Liver (tissue), 9 donors: ENCODE data around the gene RNPS1. TPM values are rescaled to one million over a fixed set of nuclear protein-coding genes. Genes with fewer than 3 reads are reported as not detected.

Experiments used
- DNase-seq: peaks from one replicate; pipeline ENCODE4 v3.0.0-alpha.2; 2017; ENCODE audit warnings: low spot score
- H3K27ac ChIP-seq, 2 donors: one replicate each; pipeline ENCODE4 v1.7.0; 2013; ENCODE audit warnings: inconsistent platforms in 2 of 2, low read length in 2 of 2, control low read depth in 1 of 2, low read depth in 1 of 2, mild to moderate bottlenecking in 1 of 2
- H3K27me3 ChIP-seq, 4 donors: one replicate each; pipeline versions ENCODE4 v1.6.1 to v1.7.0; 2013; ENCODE audit warnings: low read length in 3 of 4, inconsistent platforms in 1 of 4, mild to moderate bottlenecking in 1 of 4, moderate library complexity in 1 of 4; ENCODE audit not compliant: control insufficient read depth in 4 of 4, insufficient read depth in 4 of 4
- H3K36me3 ChIP-seq, 4 donors: one replicate each; pipeline versions ENCODE4 v1.6.1 to v1.7.0; 2013; ENCODE audit warnings: low read length in 3 of 4, mild to moderate bottlenecking in 3 of 4, low read depth in 1 of 4, moderate library complexity in 1 of 4; ENCODE audit not compliant: control insufficient read depth in 4 of 4, insufficient read depth in 3 of 4
- H3K4me1 ChIP-seq, 4 donors: one replicate each; pipeline versions ENCODE4 v1.6.1 to v1.7.0; 2013; ENCODE audit warnings: low read length in 3 of 4, mild to moderate bottlenecking in 3 of 4, moderate library complexity in 1 of 4; ENCODE audit not compliant: control insufficient read depth in 4 of 4, insufficient read depth in 4 of 4
- H3K4me3 ChIP-seq, 3 donors: one replicate each; pipeline versions ENCODE4 v1.6.1 to v1.7.0; 2013; ENCODE audit warnings: low read length in 3 of 3, control low read depth in 1 of 3, low read depth in 1 of 3, mild to moderate bottlenecking in 1 of 3
- H3K9ac ChIP-seq, 2 donors: one replicate each; pipeline ENCODE4 v1.7.0; 2013; ENCODE audit warnings: low read length in 2 of 2, mild to moderate bottlenecking in 2 of 2, moderate library complexity in 2 of 2, control low read depth in 1 of 2, low read depth in 1 of 2
- H3K9me3 ChIP-seq, 4 donors: one replicate each; pipeline versions ENCODE4 v1.6.1 to v1.7.0; 2013; ENCODE audit warnings: low read length in 3 of 4; ENCODE audit not compliant: control insufficient read depth in 4 of 4
- EGR1 ChIP-seq, 2 donors: IDR thresholded peaks; 2 replicates each; pipeline ENCODE4 v1.6.1; 2016 to 2018; ENCODE audit warnings: antibody characterized with exemption in 2 of 2, low read depth in 2 of 2
- FOXA1 ChIP-seq: IDR thresholded peaks from 2 replicates; pipeline ENCODE4 v1.6.1; 2016; ENCODE audit warnings: antibody characterized with exemption
- HNF4A ChIP-seq, 2 donors: conservative IDR thresholded peaks; 2 replicates each; pipeline ENCODE4 v1.6.1; 2016; ENCODE audit warnings: antibody characterized with exemption in 2 of 2, mild to moderate bottlenecking in 2 of 2
- HNF4G ChIP-seq: IDR thresholded peaks from 2 replicates; pipeline ENCODE4 v1.6.1; 2016; ENCODE audit warnings: antibody characterized with exemption
- JUND ChIP-seq, 2 donors: IDR thresholded peaks; 2 replicates each; pipeline ENCODE4 v1.6.1; 2016; ENCODE audit warnings: antibody characterized with exemption in 2 of 2
- NR2F2 ChIP-seq: IDR thresholded peaks from 2 replicates; pipeline ENCODE4 v1.6.1; 2016; ENCODE audit warnings: antibody characterized with exemption
- RAD21 ChIP-seq, 2 donors: IDR thresholded peaks; 2 replicates each; pipeline ENCODE4 v1.6.1; 2016; ENCODE audit warnings: antibody characterized with exemption in 2 of 2, mild to moderate bottlenecking in 2 of 2
- RXRA ChIP-seq, 2 donors: IDR thresholded peaks; 2 replicates each; pipeline ENCODE4 v1.6.1; 2017 to 2018; ENCODE audit warnings: antibody characterized with exemption in 2 of 2, mild to moderate bottlenecking in 1 of 2
- SP1 ChIP-seq: IDR thresholded peaks from 2 replicates; pipeline ENCODE4 v1.6.1; 2018; ENCODE audit warnings: antibody characterized with exemption, mild to moderate bottlenecking
- TAF1 ChIP-seq: conservative IDR thresholded peaks from 2 replicates; pipeline ENCODE4 v1.6.1; 2016; ENCODE audit warnings: antibody characterized with exemption, mild to moderate bottlenecking
- YY1 ChIP-seq: IDR thresholded peaks from 2 replicates; pipeline ENCODE4 v1.6.1; 2016; ENCODE audit warnings: antibody characterized with exemption, mild to moderate bottlenecking
- WGBS: extraction: QIAGEN DNeasy Blood & Tissue Kit; methylation state at CpG from one replicate; pipeline ENCODE4 v1.1.7; 2013; 5-methylcytosine and 5-hydroxymethylcytosine counted together
- polyA plus RNA-seq, 2 donors: library from polyadenylated mRNA; stranded (reverse) in 1 of 2; unstranded in 1 of 2; fragments of 200-250 nt in 1 of 2; fragments of >200 nt in 1 of 2; fragmentation: Nextera tagmentation in 1 of 2; extraction: Ambion mirVana in 1 of 2; gene quantifications; one replicate each; pipeline versions ENCODE4 v1.2.1 to v1.2.3, GENCODE V29; 2013 to 2015
- total RNA-seq, 2 donors: library from RNA; depleted of rRNA; stranded (reverse); fragments of >200 nt; gene quantifications; one replicate each; pipeline ENCODE4 v1.2.3, GENCODE V29; 2014
- TF ChIP-seq, protein P1 (sequence below): IDR thresholded peaks from 2 replicates; pipeline ENCODE4 v1.6.1; 2016; ENCODE audit warnings: antibody characterized with exemption
- TF ChIP-seq, protein P2 (sequence below): fragments of 150-350 bp; IDR thresholded peaks from 2 replicates; pipeline ENCODE4 v1.5.1; 2017; ENCODE audit warnings: improper control_type of control experiment, low read depth, low read length; ENCODE audit not compliant: missing input control
- TF ChIP-seq, protein P3 (sequence below): IDR thresholded peaks from 2 replicates; pipeline ENCODE4 v1.6.1; 2016; ENCODE audit warnings: antibody characterized with exemption, mild to moderate bottlenecking
- donor health status: healthy.
- donor health status: healthy.
- donor health status: healthy.
- donor health status: healthy.
- donor health status: healthy.

Gene RNPS1
- total and polyA plus RNA-seq, 4 donors, result 31.3 to 38.2 (median 36.7) TPM

DNA sequence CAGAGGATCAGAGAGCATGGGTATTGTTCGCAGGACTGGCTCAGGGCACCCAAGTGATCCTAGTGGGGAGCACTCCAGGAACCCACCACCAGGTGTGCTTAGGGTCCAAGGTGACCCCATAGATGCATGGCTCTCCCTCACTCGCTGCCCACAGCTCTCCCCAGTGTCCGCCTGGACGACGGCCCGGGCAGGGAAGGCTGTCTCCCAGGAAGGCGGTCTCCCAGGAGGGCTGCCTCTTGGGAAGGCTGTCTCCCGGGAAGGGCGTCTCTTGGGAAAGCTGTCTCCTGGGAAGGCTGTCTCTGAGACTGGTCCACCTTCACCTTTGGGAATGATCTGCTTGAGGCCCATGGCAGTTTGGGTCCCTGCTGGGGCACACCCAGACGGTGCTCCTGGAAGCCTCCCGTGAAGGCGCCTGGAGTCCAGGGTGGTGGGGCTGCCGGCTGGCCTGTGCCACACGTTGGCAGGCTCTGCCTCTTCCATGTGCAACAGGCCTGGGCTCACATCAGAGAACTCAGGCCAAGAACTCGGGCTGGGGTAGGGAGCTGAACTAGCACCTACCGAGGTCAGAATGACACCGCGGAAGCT lies 21.5 kb downstream of the RNPS1 start:
- no peak for DNase-seq
- no peaks in the 10 kb centered on the region for H3K27me3 ChIP-seq
- H3K36me3 ChIP-seq, result peaks cover 13 to 46% (median 32%) of the 10 kb centered on the region in 4 donors
- H3K9ac ChIP-seq, result no peak overlapping the region
- no peaks in the 10 kb centered on the region for H3K9me3 ChIP-seq
- WGBS, result 91% methylated on average over 18 of the region's 18 CpGs
- H3K27ac ChIP-seq, result no peak overlapping the region
- TF ChIP-seq HNF4A (conservative IDR thresholded peaks at IDR 0.05), result no peak
- no peak for TF ChIP-seq JUND (IDR thresholded peaks at IDR 0.05)
- TF ChIP-seq, protein P1, sequence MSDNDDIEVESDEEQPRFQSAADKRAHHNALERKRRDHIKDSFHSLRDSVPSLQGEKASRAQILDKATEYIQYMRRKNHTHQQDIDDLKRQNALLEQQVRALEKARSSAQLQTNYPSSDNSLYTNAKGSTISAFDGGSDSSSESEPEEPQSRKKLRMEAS, result no peak
- H3K4me3 ChIP-seq, result no peak overlapping the region
- H3K4me1 ChIP-seq, result peaks cover 4 to 20% (median 13%) of the 10 kb centered on the region in 4 donors

DNA sequence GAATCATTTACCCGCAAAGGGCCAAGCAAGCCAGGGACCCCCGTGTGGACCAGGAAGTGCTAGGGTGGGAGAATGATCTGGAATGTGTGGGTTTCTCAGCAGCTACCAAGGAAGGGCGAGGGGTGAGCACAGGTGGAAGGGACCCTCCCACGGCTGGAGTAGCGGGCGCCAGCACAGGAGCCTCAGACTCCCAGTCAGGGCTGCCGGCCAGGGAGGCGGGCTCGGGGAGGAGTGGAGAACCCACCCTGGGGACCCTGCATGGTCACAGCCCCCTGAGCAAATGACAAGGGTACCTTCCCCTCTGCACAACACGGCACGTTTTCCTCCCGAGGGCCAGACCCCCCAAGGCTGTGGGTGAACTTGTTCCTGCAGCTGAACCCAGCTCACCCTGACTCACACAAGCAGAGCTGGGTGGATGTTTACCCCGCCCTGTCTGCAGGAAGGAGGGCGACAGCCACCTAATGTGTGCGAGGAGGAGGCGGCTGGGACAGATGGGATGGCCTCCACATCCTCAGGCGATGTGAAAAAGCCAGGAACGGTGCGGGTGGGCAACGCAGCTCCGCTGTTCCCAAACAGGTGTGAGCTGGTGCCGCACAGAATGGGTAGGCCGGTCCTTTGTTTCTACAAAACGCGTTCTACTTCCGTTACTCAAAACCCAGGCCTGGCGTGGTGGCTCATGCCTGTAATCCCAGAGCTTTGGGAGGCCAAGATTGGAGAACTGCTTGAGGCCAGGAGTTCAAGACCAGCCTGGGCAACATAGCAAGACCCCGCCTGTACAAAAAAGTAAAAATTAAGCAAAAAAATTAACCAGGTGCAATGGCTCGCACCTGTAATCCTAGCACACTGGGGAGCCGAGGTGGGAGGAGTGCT lies 22.8 kb downstream of the RNPS1 start:
- Histone ChIP-seq H3K9ac (no peak overlapping the region), H3K27me3 (no peaks in the 10 kb centered on the region), H3K4me1 (peaks cover under 1 to 13% (median 8%) of the 10 kb centered on the region in 4 donors), H3K36me3 (peaks cover 13 to 46% (median 32%) of the 10 kb centered on the region in 4 donors), H3K27ac (no peak overlapping the region), H3K4me3 (no peak overlapping the region), H3K9me3 (no peaks in the 10 kb centered on the region)
- DNase-seq, result no peak
- TF ChIP-seq, protein P2, sequence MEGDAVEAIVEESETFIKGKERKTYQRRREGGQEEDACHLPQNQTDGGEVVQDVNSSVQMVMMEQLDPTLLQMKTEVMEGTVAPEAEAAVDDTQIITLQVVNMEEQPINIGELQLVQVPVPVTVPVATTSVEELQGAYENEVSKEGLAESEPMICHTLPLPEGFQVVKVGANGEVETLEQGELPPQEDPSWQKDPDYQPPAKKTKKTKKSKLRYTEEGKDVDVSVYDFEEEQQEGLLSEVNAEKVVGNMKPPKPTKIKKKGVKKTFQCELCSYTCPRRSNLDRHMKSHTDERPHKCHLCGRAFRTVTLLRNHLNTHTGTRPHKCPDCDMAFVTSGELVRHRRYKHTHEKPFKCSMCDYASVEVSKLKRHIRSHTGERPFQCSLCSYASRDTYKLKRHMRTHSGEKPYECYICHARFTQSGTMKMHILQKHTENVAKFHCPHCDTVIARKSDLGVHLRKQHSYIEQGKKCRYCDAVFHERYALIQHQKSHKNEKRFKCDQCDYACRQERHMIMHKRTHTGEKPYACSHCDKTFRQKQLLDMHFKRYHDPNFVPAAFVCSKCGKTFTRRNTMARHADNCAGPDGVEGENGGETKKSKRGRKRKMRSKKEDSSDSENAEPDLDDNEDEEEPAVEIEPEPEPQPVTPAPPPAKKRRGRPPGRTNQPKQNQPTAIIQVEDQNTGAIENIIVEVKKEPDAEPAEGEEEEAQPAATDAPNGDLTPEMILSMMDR, result no peak
- TF ChIP-seq RXRA (IDR thresholded peaks at IDR 0.05), result no peak
- TF ChIP-seq TAF1, result no peak
- 97% methylated on average over 30 of the region's 30 CpGs for WGBS

DNA sequence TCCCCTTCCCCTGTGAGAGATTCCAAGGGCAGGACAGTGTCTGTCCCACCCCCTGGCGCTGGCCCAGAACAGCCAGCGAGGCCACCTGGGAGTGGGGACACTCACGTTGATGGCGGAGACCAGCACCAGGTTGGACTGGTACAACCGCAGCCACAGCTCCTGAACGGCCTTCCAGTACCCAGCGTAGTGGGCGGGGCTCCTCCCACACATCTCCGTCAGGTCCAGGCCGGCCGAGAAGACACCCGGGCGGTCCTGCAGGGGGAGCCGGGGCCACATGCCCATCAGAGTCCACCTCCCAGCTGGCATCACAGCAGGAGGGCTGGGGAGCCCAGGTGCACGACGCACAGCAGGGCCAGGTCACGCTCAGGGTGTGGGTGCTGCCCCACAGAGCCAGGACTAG lies 23.6 kb downstream of the RNPS1 start:
- no peak overlapping the region for H3K4me3 ChIP-seq
- no peak overlapping the region for H3K9ac ChIP-seq
- WGBS, result 88% methylated on average over 17 of the region's 17 CpGs
- no peaks in the 10 kb centered on the region for H3K9me3 ChIP-seq
- TF ChIP-seq JUND (IDR thresholded peaks at IDR 0.05) (no peak), SP1 (no peak), RXRA (IDR thresholded peaks at IDR 0.05) (no peak), HNF4G (no peak), HNF4A (conservative IDR thresholded peaks at IDR 0.05) (no peak), EGR1 (IDR thresholded peaks at IDR 0.05; ENCODE audit: low read depth in 2 of 2) (no peak), NR2F2 (no peak), YY1 (no peak), TAF1 (no peak), RAD21 (IDR thresholded peaks at IDR 0.05) (no peak), FOXA1 (no peak)
- TF ChIP-seq, protein P3, sequence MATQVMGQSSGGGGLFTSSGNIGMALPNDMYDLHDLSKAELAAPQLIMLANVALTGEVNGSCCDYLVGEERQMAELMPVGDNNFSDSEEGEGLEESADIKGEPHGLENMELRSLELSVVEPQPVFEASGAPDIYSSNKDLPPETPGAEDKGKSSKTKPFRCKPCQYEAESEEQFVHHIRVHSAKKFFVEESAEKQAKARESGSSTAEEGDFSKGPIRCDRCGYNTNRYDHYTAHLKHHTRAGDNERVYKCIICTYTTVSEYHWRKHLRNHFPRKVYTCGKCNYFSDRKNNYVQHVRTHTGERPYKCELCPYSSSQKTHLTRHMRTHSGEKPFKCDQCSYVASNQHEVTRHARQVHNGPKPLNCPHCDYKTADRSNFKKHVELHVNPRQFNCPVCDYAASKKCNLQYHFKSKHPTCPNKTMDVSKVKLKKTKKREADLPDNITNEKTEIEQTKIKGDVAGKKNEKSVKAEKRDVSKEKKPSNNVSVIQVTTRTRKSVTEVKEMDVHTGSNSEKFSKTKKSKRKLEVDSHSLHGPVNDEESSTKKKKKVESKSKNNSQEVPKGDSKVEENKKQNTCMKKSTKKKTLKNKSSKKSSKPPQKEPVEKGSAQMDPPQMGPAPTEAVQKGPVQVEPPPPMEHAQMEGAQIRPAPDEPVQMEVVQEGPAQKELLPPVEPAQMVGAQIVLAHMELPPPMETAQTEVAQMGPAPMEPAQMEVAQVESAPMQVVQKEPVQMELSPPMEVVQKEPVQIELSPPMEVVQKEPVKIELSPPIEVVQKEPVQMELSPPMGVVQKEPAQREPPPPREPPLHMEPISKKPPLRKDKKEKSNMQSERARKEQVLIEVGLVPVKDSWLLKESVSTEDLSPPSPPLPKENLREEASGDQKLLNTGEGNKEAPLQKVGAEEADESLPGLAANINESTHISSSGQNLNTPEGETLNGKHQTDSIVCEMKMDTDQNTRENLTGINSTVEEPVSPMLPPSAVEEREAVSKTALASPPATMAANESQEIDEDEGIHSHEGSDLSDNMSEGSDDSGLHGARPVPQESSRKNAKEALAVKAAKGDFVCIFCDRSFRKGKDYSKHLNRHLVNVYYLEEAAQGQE, result no peak
- H3K27me3 ChIP-seq, result no peaks in the 10 kb centered on the region
- no peak for DNase-seq
- H3K4me1 ChIP-seq, result peaks cover 0 to 7% (median 6%) of the 10 kb centered on the region in 4 donors
- H3K36me3 ChIP-seq, result peaks cover 13 to 52% (median 32%) of the 10 kb centered on the region in 4 donors
- no peak overlapping the region for H3K27ac ChIP-seq
